HEK293 (cell line): Measurements from ENCODE around the gene APCDD1L.
A peak's percentile ranks its signal among the peaks of the same experiment; 100 is the strongest.

Experiments used
- CTCF ChIA-PET: fragments of 350-600 bp; formaldehyde crosslinking; extraction: SDS; loops from one replicate; lab custom pipeline; 2021; ENCODE audit warnings: antibody characterized with exemption; lab: Yijun Ruan, JAX
- POLR2A ChIA-PET: fragments of 300-600 bp; formaldehyde crosslinking; extraction: SDS; loops from one replicate; lab custom pipeline; 2020; ENCODE audit warnings: antibody characterized with exemption, inconsistent platforms; lab: Yijun Ruan, JAX
- H3K27ac ChIP-seq: fragments of 200-500 bp; sonication (Bioruptor generic); 2 replicates; pipeline ENCODE4 v1.5.1; 2014; ENCODE audit warnings: low read depth, low read length, control low read depth, inconsistent platforms; ENCODE audit errors: extremely low read depth
- H3K36me3 ChIP-seq, 2 experiments: fragments of 200-500 bp in 1 of 2; sonication (Bioruptor generic) in 1 of 2; 1 replicate in 1 of 2; 2 replicates in 1 of 2; pipeline ENCODE4 v1.5.1; 2014 to 2017; ENCODE audit warnings: inconsistent platforms in 2 of 2, low read length in 2 of 2; ENCODE audit not compliant: control insufficient read depth in 2 of 2, insufficient read depth in 1 of 2
- H3K4me1 ChIP-seq: fragments of 200-500 bp; sonication (Bioruptor generic); 2 replicates; pipeline ENCODE4 v1.5.1; 2014; ENCODE audit warnings: mild to moderate bottlenecking, low read length, inconsistent platforms; ENCODE audit not compliant: control insufficient read depth, insufficient read depth
- H3K4me3 ChIP-seq: 2 replicates; pipeline ENCODE4 v1.5.1; 2011; ENCODE audit warnings: low read depth, mild to moderate bottlenecking, control low read depth, low read length, moderate library complexity
- H3K9me3 ChIP-seq: fragments of 200-500 bp; sonication (Bioruptor generic); 2 replicates; pipeline ENCODE4 v1.5.1; 2014; ENCODE audit warnings: low read depth, low read length, inconsistent platforms; ENCODE audit not compliant: control insufficient read depth, insufficient read depth
- EGR2 ChIP-seq: fragments of 450-650 bp; formaldehyde crosslinking; IDR thresholded peaks from 2 replicates; pipeline ENCODE4 v1.5.1; 2016; ENCODE audit warnings: low read depth, missing biosample characterization, missing genetic modification characterization
- FEZF1 ChIP-seq: fragments of 450-650 bp; formaldehyde crosslinking; IDR thresholded peaks from 2 replicates; pipeline ENCODE4 v1.5.1; 2016; ENCODE audit warnings: missing biosample characterization, missing genetic modification characterization
- IKZF3 ChIP-seq: fragments of 450-650 bp; IDR thresholded peaks from 2 replicates; pipeline ENCODE4 v1.5.0; 2018; ENCODE audit warnings: missing biosample characterization, mild to moderate bottlenecking, missing genetic modification characterization, moderate library complexity
- KLF10 ChIP-seq: fragments of 450-650 bp; IDR thresholded peaks from 2 replicates; pipeline ENCODE4 v1.5.1; 2018; ENCODE audit warnings: missing biosample characterization, mild to moderate bottlenecking, missing genetic modification characterization
- PRDM10 ChIP-seq: fragments of 450-650 bp; formaldehyde crosslinking; IDR thresholded peaks from 2 replicates; pipeline ENCODE4 v1.5.1; 2016; ENCODE audit warnings: missing biosample characterization, missing genetic modification characterization
- TSHZ1 ChIP-seq: fragments of 450-650 bp; formaldehyde crosslinking; IDR thresholded peaks from 2 replicates; pipeline ENCODE4 v1.5.1; 2016; ENCODE audit warnings: missing biosample characterization, missing genetic modification characterization, borderline replicate concordance
- WT1 ChIP-seq: fragments of 450-650 bp; formaldehyde crosslinking; IDR thresholded peaks from 2 replicates; pipeline ENCODE4 v1.5.1; 2016; ENCODE audit warnings: missing biosample characterization, missing genetic modification characterization
- ZNF121 ChIP-seq: fragments of 450-650 bp; formaldehyde crosslinking; IDR thresholded peaks from 2 replicates; pipeline ENCODE4 v1.5.1; 2016; ENCODE audit warnings: missing biosample characterization, missing genetic modification characterization
- ZNF18 ChIP-seq: fragments of 450-650 bp; formaldehyde crosslinking; IDR thresholded peaks from 2 replicates; pipeline ENCODE4 v1.5.1; 2016; ENCODE audit warnings: missing biosample characterization, missing genetic modification characterization
- ZNF394 ChIP-seq: fragments of 450-650 bp; formaldehyde crosslinking; IDR thresholded peaks from 2 replicates; pipeline ENCODE4 v1.5.1; 2016; ENCODE audit warnings: missing biosample characterization, missing genetic modification characterization, mild to moderate bottlenecking, moderate library complexity, borderline replicate concordance
- ZNF529 ChIP-seq: fragments of 450-650 bp; formaldehyde crosslinking; IDR thresholded peaks from 2 replicates; pipeline ENCODE4 v1.5.1; 2017; ENCODE audit warnings: missing genetic modification characterization, missing biosample characterization; ENCODE audit not compliant: insufficient replicate concordance
- ZNF561 ChIP-seq: fragments of 450-650 bp; IDR thresholded peaks from 2 replicates; pipeline ENCODE4 v1.5.1; 2018; ENCODE audit warnings: missing biosample characterization, missing genetic modification characterization, borderline replicate concordance
- ZNF670 ChIP-seq: fragments of 450-650 bp; formaldehyde crosslinking; IDR thresholded peaks from 2 replicates; pipeline ENCODE4 v1.5.1; 2016; ENCODE audit warnings: missing biosample characterization, missing genetic modification characterization, low read depth
- ZNF776 ChIP-seq: fragments of 450-650 bp; formaldehyde crosslinking; IDR thresholded peaks from 2 replicates; pipeline ENCODE4 v1.5.0; 2017; ENCODE audit warnings: missing biosample characterization, missing genetic modification characterization, borderline replicate concordance
- ZNF830 ChIP-seq: fragments of 450-650 bp; IDR thresholded peaks from 2 replicates; pipeline ENCODE4 v1.5.0; 2018; ENCODE audit warnings: missing biosample characterization, missing genetic modification characterization, low read depth, mild to moderate bottlenecking, moderate library complexity

Gene APCDD1L

GRCh38 chr20:58546416-58546711 is 31.2 kb upstream of the APCDD1L start:
- H3K36me3 ChIP-seq: no peaks in the 10 kb centered on the region
- TF ChIP-seq ZNF121 (tag by site-specific recombination) (no peak), FEZF1 (no peak), ZNF776 (tag by site-specific recombination) (no peak), WT1 (no peak), PRDM10 (tag by site-specific recombination) (no peak), KLF10 (tag by site-specific recombination) (no peak), TSHZ1 (no peak)
- TF ChIP-seq, all 188 proteins: peak for 0
- no peaks in the 10 kb centered on the region for H3K9me3 ChIP-seq
- H3K4me3 ChIP-seq: no peak overlapping the region
- POLR2A ChIA-PET: interaction anchor here (1.0 kb wide), 1 partner anchor 12 kb away, joined by 3 read pairs; no protein-coding TSS in a partner anchor
- no peak overlapping the region for H3K27ac ChIP-seq
- CTCF ChIA-PET: no interaction called here
- peaks cover 3% of the 10 kb centered on the region; the same call in 1 of the 2 replicates for H3K4me1 ChIP-seq

GRCh38 chr20:58545565-58546415 is 30.6 kb upstream of the APCDD1L start:
- ChIA-PET CTCF (no interaction called here), POLR2A (interaction anchor here (1.0 kb wide), 1 partner anchor 12 kb away, joined by 3 read pairs; no protein-coding TSS in a partner anchor)
- TF ChIP-seq ZNF561 (tag by site-specific recombination): no peak
- no peak for TF ChIP-seq ZNF18
- TF ChIP-seq ZNF830 (tag by site-specific recombination): no peak
- TF ChIP-seq IKZF3 (tag by site-specific recombination): no peak
- TF ChIP-seq ZNF529 (tag by site-specific recombination): no peak
- TF ChIP-seq ZNF670 (tag by site-specific recombination): no peak
- 0 out of 2 replicates have a peak, but pooled peaks have one; percentile 5 for TF ChIP-seq EGR2 (tag by site-specific recombination)
- TF ChIP-seq ZNF394 (tag by site-specific recombination): no peak
- H3K9me3 ChIP-seq: no peaks in the 10 kb centered on the region
- H3K27ac ChIP-seq: no peak overlapping the region
- no peak overlapping the region for H3K4me3 ChIP-seq
- peaks cover 3% of the 10 kb centered on the region; the same call in 1 of the 2 replicates for H3K4me1 ChIP-seq
- H3K36me3 ChIP-seq: no peaks in the 10 kb centered on the region
